HepG2 (cell line): ENCODE measurements around the gene RPP14. TPM values are rescaled to one million over a fixed set of nuclear protein-coding genes. Genes with fewer than 3 reads are reported as not detected.

Source experiments
- ATAC-seq: fragments of 200-7000 bp; cut with Tn5 transposase; 3 replicates; pipeline ENCODE4 v1.9.1; 2020; ENCODE audit warnings: mild to moderate bottlenecking, moderate library complexity
- BruUV-seq: library from RNA; stranded (reverse); fragments of 400-500 nt; replicated peaks from 2 replicates; lab custom pipeline; 2021; lab: Mats Ljungman, UMichigan
- CTCF ChIA-PET: fragments of 300-600 bp; formaldehyde crosslinking; extraction: SDS; loops from one replicate; lab custom pipeline; 2021; ENCODE audit warnings: low total read pairs, inconsistent platforms, low intra/inter-chr PET ratio; lab: Yijun Ruan, JAX
- POLR2A ChIA-PET: fragments of 350-600 bp; sonication (Branson Sonifier 250); formaldehyde crosslinking; loops from one replicate; lab custom pipeline; 2020; ENCODE audit warnings: antibody characterized with exemption, inconsistent platforms; lab: Yijun Ruan, JAX
- DNase-seq: peaks from one replicate; pipeline ENCODE4 v3.0.0-alpha.2; 2015; ENCODE audit warnings: low spot score
- FAIRE-seq: peaks from 3 replicates; lab custom pipeline; 2011; peaks lifted over from hg19 to GRCh38; lab: Jason Lieb, UNC
- H2AFZ ChIP-seq: one replicate; pipeline ENCODE4 v1.6.1; 2011; ENCODE audit warnings: low read length, inconsistent platforms
- H3K27ac ChIP-seq: fragments of 300-600 bp; 3 replicates; pipeline ENCODE4 v1.8.0; 2011; ENCODE audit warnings: mixed run types, mild to moderate bottlenecking, mixed read lengths, low read length, inconsistent platforms; ENCODE audit not compliant: insufficient read depth; ENCODE audit errors: extremely low read length
- H3K27me3 ChIP-seq, 2 experiments: fragments of 200-600 bp in 1 of 2; 2 replicates in 1 of 2; 3 replicates in 1 of 2; pipeline versions ENCODE4 v1.6.0 to v1.8.0; 2011; ENCODE audit warnings: low read length in 2 of 2, mild to moderate bottlenecking in 2 of 2, moderate library complexity in 2 of 2, inconsistent platforms in 1 of 2; ENCODE audit not compliant: insufficient read depth in 2 of 2, control insufficient read depth in 1 of 2
- H3K36me3 ChIP-seq, 2 experiments: fragments of 200-600 bp in 1 of 2; replicated peaks in 1 of 2; 2 replicates in 1 of 2; 3 replicates in 1 of 2; pipeline versions ENCODE4 v1.5.1 to v1.8.0; 2011; ENCODE audit warnings: low read length in 2 of 2, inconsistent platforms in 1 of 2; ENCODE audit not compliant: insufficient read depth in 2 of 2, control insufficient read depth in 1 of 2
- H3K4me1 ChIP-seq: 2 replicates; pipeline ENCODE4 v1.5.1; 2012; ENCODE audit warnings: low read length, inconsistent platforms; ENCODE audit not compliant: insufficient read depth
- H3K4me2 ChIP-seq: 2 replicates; pipeline ENCODE4 v1.6.0; 2011; ENCODE audit warnings: low read depth, low read length, inconsistent platforms
- H3K4me3 ChIP-seq, 3 experiments: fragments of 200-600 bp in 1 of 3; sonication (generic), shearing (Covaris generic) in 1 of 3; replicated peaks in 1 of 3; 2 replicates each; pipeline ENCODE4 v1.5.1; 2011 to 2016; ENCODE audit warnings: low read length in 3 of 3, inconsistent platforms in 2 of 3, low read depth in 2 of 3, mild to moderate bottlenecking in 2 of 3, control low read depth in 1 of 3, mixed read lengths in 1 of 3; ENCODE audit not compliant: insufficient read depth in 1 of 3
- H3K79me2 ChIP-seq: one replicate; pipeline ENCODE4 v1.6.1; 2011; ENCODE audit warnings: low read length, inconsistent platforms; ENCODE audit not compliant: insufficient read depth
- H3K9ac ChIP-seq: 2 replicates; pipeline ENCODE4 v1.6.0; 2011; ENCODE audit warnings: mild to moderate bottlenecking, low read depth, low read length, inconsistent platforms; ENCODE audit not compliant: insufficient read depth
- H3K9me3 ChIP-seq: 2 replicates; pipeline ENCODE4 v1.5.1; 2012; ENCODE audit warnings: mild to moderate bottlenecking, low read length
- H4K20me1 ChIP-seq: 2 replicates; pipeline ENCODE4 v1.6.0; 2011; ENCODE audit warnings: inconsistent platforms, mild to moderate bottlenecking, low read length, moderate library complexity; ENCODE audit not compliant: insufficient read depth
- AKAP8 ChIP-seq: sonication (generic); formaldehyde crosslinking; IDR thresholded peaks from 2 replicates; pipeline ENCODE4 v1.5.1; 2020; ENCODE audit warnings: mild to moderate bottlenecking, missing genetic modification reagents
- ARID5B ChIP-seq: IDR thresholded peaks from 2 replicates; pipeline ENCODE4 v1.4.0; 2020; ENCODE audit warnings: mild to moderate bottlenecking, missing genetic modification reagents
- CCAR2 ChIP-seq: fragments of 200-400 bp; formaldehyde crosslinking; optimal IDR thresholded peaks from 2 replicates; pipeline ENCODE3; 2018; ENCODE audit warnings: low read depth, mild to moderate bottlenecking, low read length, moderate library complexity
- EP300 ChIP-seq, 3 experiments: sonication (generic) in 1 of 3; formaldehyde crosslinking in 1 of 3; IDR thresholded peaks; 2 replicates each; pipeline versions ENCODE4 v1.5.1 to v1.6.1; 2011 to 2020; ENCODE audit warnings: low read depth in 2 of 3, low read length in 2 of 3, borderline replicate concordance in 1 of 3, improper control_type of control experiment in 1 of 3, mild to moderate bottlenecking in 1 of 3, missing genetic modification reagents in 1 of 3, moderate library complexity in 1 of 3
- KLF6 ChIP-seq: IDR thresholded peaks from 2 replicates; pipeline ENCODE4 v1.8.0; 2016; ENCODE audit warnings: missing biosample characterization, missing genetic modification reagents
- MAF1 ChIP-seq: sonication (generic); formaldehyde crosslinking; IDR thresholded peaks from 2 replicates; pipeline ENCODE4 v1.5.0; 2020; ENCODE audit warnings: missing genetic modification reagents, borderline replicate concordance
- SALL1 ChIP-seq: sonication (generic); formaldehyde crosslinking; IDR thresholded peaks from 2 replicates; pipeline ENCODE4 v1.8.0; 2022; ENCODE audit warnings: mild to moderate bottlenecking, missing genetic modification reagents
- STAT6 ChIP-seq: sonication (generic); formaldehyde crosslinking; IDR thresholded peaks from 2 replicates; pipeline ENCODE4 v1.4.0; 2020; ENCODE audit warnings: missing genetic modification reagents, mild to moderate bottlenecking, borderline replicate concordance
- TBX2 ChIP-seq: sonication (generic); formaldehyde crosslinking; IDR thresholded peaks from 2 replicates; pipeline ENCODE4 v1.5.0; 2020; ENCODE audit warnings: missing genetic modification reagents, mild to moderate bottlenecking, borderline replicate concordance
- ZMYM3 ChIP-seq: sonication (generic); formaldehyde crosslinking; IDR thresholded peaks from 2 replicates; pipeline ENCODE4 v1.5.1; 2020; ENCODE audit warnings: mild to moderate bottlenecking, missing genetic modification reagents
- ZNF7 ChIP-seq: IDR thresholded peaks from 2 replicates; pipeline ENCODE4 v1.6.1; 2016; ENCODE audit warnings: missing biosample characterization, missing genetic modification reagents
- ZSCAN21 ChIP-seq: sonication (generic); formaldehyde crosslinking; IDR thresholded peaks from 2 replicates; pipeline ENCODE4 v1.8.0; 2022; ENCODE audit warnings: mild to moderate bottlenecking, missing genetic modification reagents, moderate library complexity, borderline replicate concordance
- WGBS: methylation state at CpG from one replicate; pipeline ENCODE4 v1.1.6; 2017; ENCODE audit warnings: low lambda C conversion rate; 5-methylcytosine and 5-hydroxymethylcytosine counted together
- in situ Hi-C: cut with HindIII; loops from 2 replicates; pipeline ENCODE4 v1.10.0; 2017; ENCODE audit warnings: low pct_unique_long_range_greater_than_20kb; ENCODE audit not compliant: extremely low pct_ligation_motif_present
- intact Hi-C: fragments of 100-400 bp; cut with micrococcal nuclease; formaldehyde crosslinking; loops from one replicate; pipeline ENCODE4 v1.10.0; 2022; ENCODE audit not compliant: unreplicated experiment
- polyA plus RNA-seq, 8 experiments: library from polyadenylated mRNA; depleted of rRNA in 3 of 8; stranded (reverse) in 7 of 8; unstranded in 1 of 8; fragments of >200 nt; fragmentation: Illumina TruSeq in 4 of 8; extraction: Trizol in 4 of 8; gene quantifications; 2 replicates each; pipeline versions ENCODE4 v1.2.1 to v1.2.3, GENCODE V29; 2011 to 2016; ENCODE audit warnings: low read depth in 4 of 8, missing spikeins in 1 of 8, mixed read lengths in 1 of 8; ENCODE audit not compliant: insufficient read depth in 1 of 8
- total RNA-seq, 5 experiments: library from RNA; depleted of rRNA; stranded (reverse); fragments of >200 nt; fragmentation: Illumina TruSeq; extraction: Trizol; gene quantifications; 2 replicates each; pipeline ENCODE4 v1.2.3, GENCODE V29; 2016; ENCODE audit warnings: low read depth in 1 of 5

RPP14 gene
- total and polyA plus RNA-seq, 2 of the 13 experiments (the other 11 are each of a cell fraction or from before 2014, with no cell fraction given), result 15.4 to 16.2 TPM

GRCh38 chr3:58342676-58343075 lies 36.6 kb downstream of the RPP14 start:
- H3K27ac ChIP-seq, result no peak overlapping the region
- no peaks in the 10 kb centered on the region for H3K27me3 ChIP-seq
- ChIA-PET POLR2A (no interaction called here), CTCF (no interaction called here)
- no peak overlapping the region for H3K9ac ChIP-seq
- H3K4me1 ChIP-seq, result peaks cover 20% of the 10 kb centered on the region
- no peak for FAIRE-seq
- no peak for DNase-seq
- BruUV-seq, result no TSS peak
- 30% methylated on average over 5 of the region's 5 CpGs for WGBS
- in situ Hi-C loops, result no loop called here
- H4K20me1 ChIP-seq, result no peaks in the 10 kb centered on the region
- H3K9me3 ChIP-seq, result no peaks in the 10 kb centered on the region
- intact Hi-C loops, result no loop called here
- H3K4me2 ChIP-seq, result no peak overlapping the region; the same call in 1 of the 2 replicates
- H3K4me3 ChIP-seq, result no peak overlapping the region
- no peak overlapping the region for H2AFZ ChIP-seq
- TF ChIP-seq EP300 (IDR thresholded peaks at IDR 0.05; ENCODE audit: low read depth in 2 of 2, low read length in 2 of 2), result no peak
- TF ChIP-seq EP300 (CRISPR knock-in tag; IDR thresholded peaks at IDR 0.05; ENCODE audit: borderline replicate concordance), result no peak
- TF ChIP-seq ZSCAN21 (CRISPR knock-in tag), result no peak
- peak; percentile 90 for TF ChIP-seq ZNF7 (CRISPR knock-in tag)
- H3K36me3 ChIP-seq, result peaks cover 1 to 3% of the 10 kb centered on the region in 2 experiments; a peak in 1 of 5 replicates
- peak; percentile 73 for ATAC-seq
- H3K79me2 ChIP-seq, result no peaks in the 10 kb centered on the region

- ATAC-seq (no peak), DNase-seq (no peak), FAIRE-seq (no peak)
- Histone ChIP-seq H3K4me1 (peaks cover 26% of the 10 kb centered on the region), H3K79me2 (peaks cover 4% of the 10 kb centered on the region), H3K36me3 (peaks cover 1 to 3% of the 10 kb centered on the region in 2 experiments; a peak in 1 of 5 replicates), H3K9ac (no peak overlapping the region), H3K27ac (no peak overlapping the region), H3K27me3 (no peaks in the 10 kb centered on the region), H2AFZ (no peak overlapping the region), H3K4me3 (no peak overlapping the region), H3K4me2 (no peak overlapping the region), H3K9me3 (no peaks in the 10 kb centered on the region), H4K20me1 (no peaks in the 10 kb centered on the region; the same call in 1 of the 2 replicates)
- POLR2A ChIA-PET, result no interaction called here
- CTCF ChIA-PET, result no interaction called here
- no TSS peak for BruUV-seq
- intact Hi-C loops, result no loop called here
- WGBS, result 93% methylated on average over 4 of the region's 4 CpGs
- in situ Hi-C loops, result no loop called here
- TF ChIP-seq CCAR2 (no peak), MAF1 (no peak), ARID5B (CRISPR knock-in tag) (no peak), KLF6 (CRISPR knock-in tag) (no peak), ZMYM3 (CRISPR knock-in tag) (no peak), STAT6 (no peak), SALL1 (CRISPR knock-in tag) (no peak), AKAP8 (no peak), TBX2 (CRISPR knock-in tag) (no peak)
Measured at GRCh38 chr3:58345457-58345856, 39.4 kb downstream of the RPP14 start.
